Measurements from ENCODE around the gene DNAH17.

Gene DNAH17

DNA sequence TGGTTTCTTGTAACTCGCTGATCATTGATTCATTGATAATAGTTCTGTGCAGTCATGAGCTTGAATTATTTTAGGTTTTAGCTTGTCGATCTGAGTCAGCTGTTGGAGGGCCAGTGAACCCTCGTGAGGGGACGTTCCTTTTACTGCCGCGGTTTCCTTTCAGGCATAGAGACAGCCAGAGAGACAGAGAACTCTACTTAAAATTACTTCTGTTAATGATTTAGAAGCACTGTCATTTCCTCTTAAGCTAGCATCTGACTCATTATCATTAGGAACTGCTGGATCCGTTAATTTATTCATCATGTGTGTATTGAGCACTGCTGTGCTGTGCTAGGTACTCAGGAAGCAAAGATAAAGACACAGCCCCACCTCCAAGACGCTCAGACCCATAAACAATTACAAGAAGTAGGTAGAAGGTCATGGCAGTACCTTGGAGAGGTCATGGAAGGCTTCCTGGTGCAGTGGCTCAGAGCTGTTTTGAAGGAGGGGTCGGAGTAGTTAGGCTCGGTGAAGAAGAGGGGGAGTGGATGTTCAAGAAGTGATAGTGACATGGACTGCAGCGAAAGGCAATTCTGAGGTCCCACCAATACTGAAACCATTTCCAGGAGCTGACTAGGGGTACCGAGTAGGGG lies 195.5 kb downstream of the DNAH17 start:
- peak; percentile 65 for DNase-seq

DNA sequence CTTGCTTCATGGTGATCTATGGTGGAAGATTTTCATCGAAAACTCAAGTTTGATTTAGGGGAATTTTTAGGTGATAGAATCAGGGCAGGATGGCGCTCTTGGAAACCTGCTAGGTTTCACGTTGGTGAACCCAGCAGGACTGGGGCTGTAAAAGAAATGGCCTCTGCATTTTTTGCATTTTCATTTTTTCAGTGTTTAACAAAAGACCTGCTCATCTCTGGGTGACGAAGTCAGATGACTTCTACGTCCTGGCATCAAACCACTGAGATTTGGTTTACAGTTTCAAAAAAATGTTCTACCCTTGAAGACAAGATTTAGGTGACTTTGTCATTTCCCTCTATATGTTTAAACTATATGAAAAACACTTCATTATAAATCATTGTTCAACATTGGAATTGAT lies 196.8 kb downstream of the DNAH17 start:
- DNase-seq, result no peak

DNA sequence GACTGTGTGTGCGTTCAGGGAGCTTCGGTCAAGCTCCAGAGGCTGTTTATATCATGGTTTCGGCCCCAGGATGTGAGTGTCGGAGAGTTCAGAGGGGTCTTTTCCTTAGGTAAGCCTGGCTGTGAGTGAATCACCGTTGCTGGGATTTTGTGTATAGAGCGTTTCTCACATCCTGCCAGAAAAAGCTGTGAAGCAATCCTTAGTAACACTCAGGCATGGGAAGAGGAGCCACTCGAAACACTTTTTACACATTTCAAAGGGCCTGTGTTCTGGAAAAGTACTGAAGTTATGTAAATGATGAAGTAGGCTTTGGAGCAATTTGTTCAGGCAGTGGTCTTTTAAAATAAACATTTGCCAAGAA lies 198.1 kb downstream of the DNAH17 start:
- DNase-seq, result no peak

DNA sequence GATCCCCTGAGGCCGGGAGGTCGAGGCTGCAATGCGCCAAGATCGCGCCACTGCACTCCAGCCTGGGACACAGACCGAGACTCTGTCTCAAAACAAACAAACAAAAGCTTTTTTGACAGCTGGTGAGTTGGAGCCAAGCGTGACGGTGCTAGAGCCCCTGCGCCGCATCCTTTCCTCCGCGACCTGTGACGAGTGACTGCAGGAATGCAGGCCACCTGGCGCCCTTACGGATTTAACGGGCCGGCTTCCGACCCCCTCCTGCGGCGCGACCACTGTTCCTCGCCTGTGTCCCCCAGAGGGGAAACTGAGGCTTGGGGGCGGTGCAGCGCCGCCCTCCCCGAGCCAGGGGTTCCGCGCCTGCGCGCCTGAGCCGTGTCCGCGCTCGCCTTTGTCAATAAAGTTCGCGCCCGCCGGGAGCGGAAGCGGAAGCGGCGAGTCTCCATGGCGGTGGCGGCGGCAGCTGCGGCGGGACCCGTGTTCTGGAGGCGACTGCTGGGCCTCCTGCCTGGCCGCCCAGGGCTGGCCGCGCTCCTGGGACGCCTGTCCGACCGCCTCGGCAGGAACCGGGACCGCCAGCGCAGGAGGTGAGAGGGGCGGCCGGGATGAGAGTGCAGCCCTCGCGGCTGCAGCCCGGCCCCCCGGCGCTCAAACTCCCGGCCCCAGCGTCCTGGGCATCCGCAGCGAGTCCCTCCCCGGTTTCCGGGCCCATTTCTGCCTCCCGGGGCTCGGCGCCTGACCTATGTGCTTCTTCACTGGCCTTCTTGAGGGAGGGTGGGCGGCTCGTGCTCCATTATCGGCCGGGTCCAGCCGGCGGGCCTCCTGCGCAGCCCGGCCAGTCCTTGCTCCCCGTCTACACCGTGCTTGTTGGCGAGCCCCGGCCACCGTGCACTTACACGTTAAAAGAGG lies 198.7 kb downstream of the DNAH17 start, which contains the start of gene PGS1:
Gene PGS1 (plus strand): TSS at position 425 of the 906 bp plus-strand sequence. CDS start 17 bp downstream, at position 442.
- peak; percentile 85 for DNase-seq

DNA sequence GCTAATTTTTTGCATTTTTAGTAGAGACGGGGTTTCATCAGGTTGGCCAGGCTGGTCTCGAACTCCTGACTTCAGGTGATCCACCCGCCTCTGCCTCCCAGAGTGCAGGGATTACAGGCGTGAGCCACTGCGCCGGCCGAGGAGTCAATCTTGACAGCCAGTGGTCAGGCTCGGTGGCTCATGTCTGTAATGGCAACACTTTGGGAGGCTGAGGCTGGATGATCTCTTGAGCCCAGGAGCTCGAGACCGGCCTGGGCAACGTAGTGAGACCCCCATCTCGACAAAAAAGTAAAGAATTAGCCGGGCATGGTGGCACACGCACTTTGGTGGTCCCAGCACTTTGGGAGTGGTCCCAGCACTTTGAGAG lies 199.4 kb downstream of the DNAH17 start:
- no peak for DNase-seq

DNA sequence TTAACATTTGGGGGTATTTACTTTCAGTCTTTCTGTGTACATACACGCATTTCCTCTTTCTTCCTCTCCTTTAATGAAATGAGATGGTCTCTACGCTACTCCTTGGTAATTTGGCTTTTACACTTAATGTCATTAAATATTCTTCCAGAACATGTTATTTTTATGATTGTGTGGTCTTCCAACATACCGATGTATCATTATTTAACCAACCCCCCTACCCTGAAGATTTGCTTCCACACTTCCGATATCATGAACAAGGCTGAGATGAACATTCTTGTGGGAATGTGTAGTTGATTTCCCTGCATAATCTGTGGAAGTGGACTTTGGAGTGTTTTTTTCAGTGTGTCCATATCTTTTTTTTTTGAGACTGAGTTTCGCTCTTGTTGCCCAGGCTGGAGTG lies 201.0 kb downstream of the DNAH17 start:
- DNase-seq, result no peak

DNA sequence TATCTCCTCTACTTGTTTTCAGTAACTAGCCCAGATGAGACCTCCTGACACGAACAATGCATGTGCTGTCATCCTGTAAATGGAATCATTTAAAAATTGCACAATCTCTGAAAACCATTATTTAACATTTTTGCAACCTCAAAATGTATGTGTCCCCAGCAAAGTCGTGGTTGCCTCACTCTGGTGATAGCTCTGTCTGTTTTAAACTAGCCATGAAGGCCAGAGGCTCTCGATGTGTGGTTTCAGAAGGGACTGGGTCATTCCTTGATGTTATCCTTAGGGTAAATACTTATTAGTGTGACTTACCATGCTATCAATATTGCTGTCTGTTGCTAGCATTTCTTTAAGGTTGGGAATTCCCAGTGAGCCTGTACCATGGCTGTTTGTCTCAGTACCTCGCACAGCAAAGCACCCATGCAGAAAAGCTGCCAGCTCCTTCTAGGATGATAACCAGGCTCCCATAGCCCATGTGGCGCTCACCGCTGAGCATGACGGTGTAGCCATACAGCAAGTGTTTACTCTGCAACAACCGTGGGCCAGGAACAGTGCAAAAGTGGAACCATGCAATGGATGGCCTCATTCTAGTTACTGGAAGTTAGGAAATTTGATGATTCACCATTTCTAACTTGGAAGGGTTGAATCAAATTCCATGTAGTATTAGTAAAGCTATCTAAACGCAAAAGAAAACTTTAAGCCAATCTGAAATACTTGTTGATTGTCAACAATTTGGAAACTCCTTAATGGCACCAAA lies 201.6 kb downstream of the DNAH17 start:
- no peak for DNase-seq

DNA sequence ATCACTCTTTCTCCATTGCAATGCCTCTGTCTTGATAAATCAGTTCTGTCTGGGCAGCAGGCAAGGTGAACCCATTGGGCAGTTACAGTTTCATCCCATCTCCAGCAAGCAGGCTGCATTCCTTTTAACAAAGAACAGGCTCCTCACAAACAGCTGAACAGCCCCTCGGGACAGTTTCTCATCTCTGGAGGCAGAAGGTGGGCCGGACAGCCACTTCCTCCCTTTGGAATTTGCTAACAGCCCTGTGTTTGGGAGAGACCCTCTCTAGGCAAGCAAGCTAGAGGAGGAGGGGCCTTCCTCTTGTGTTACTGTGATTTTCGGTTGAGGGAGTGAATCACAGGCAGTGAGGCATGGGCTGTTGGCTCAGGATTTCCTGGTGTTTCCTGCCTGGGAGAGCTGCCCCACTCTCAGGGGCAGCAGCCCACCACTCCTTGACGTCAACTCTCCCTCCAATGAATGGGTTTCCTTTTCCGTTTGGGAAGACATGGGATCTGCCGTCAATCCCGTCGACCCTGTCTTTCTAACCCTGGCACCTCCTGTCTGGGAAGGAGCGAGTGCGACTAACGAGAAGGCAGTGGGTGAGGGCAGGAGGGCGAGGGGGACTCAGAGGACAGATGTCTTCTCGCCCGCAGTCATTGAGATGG lies 202.4 kb downstream of the DNAH17 start:
- DNase-seq, result no peak

DNA sequence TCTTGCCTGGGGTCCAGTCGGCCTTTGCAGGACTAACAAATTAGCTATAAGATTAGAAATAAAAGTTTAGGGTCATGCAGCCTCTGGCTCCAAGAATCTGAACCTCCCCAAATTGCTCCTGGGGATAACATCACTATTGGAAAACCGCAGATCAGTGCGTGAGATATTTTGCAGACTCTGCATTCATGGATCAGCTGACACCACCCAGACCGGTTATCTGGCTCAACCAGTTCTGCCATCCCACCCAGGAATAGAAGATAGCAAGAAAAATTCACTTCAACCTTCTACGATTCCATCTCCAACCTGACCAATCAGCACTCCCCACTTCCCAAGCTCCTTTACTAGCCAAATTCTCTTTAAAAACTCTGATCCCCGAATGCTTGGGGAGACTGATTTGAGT lies 203.0 kb downstream of the DNAH17 start:
- DNase-seq, result no peak

Data from CD4-positive, alpha-beta T cell treated with Interleukin-17A for 4 hours (primary cell).